Effector CD4-positive, alpha-beta T cell (primary cell): Measurements from ENCODE around the gene CTDSPL.
A peak's percentile ranks its signal among the peaks of the same experiment; 100 is the strongest.
"Not testable (repeated sequence)": the region's sequence is repeated elsewhere in the genome, so short reads cannot be mapped to it uniquely, and the experiment has no call there.

Experiments
- DNase-seq: peaks from one replicate; pipeline ENCODE4 v3.0.0-alpha.2; 2020

Gene CTDSPL

GRCh38 chr3:38026856-38027255, 165.2 kb downstream of the CTDSPL start:
- DNase-seq: no peak

- no peak for DNase-seq
Observed at GRCh38 chr3:38027466-38028465, 166.1 kb downstream of the CTDSPL start.

- DNase-seq: no peak
Observed at GRCh38 chr3:38028621-38029361, 167.1 kb downstream of the CTDSPL start.

GRCh38 chr3:38029400-38030125, 167.9 kb downstream of the CTDSPL start, which contains the start of gene PLCD1:
TSS of gene PLCD1 (minus strand) at chr3:38029642. CDS start at chr3:38029539, 103 bp downstream.
- peak; percentile 39 for DNase-seq

GRCh38 chr3:38030126-38031021, 168.7 kb downstream of the CTDSPL start:
- no peak for DNase-seq

GRCh38 chr3:38031022-38031994, 169.6 kb downstream of the CTDSPL start:
- peak; percentile 44 for DNase-seq

- no peak for DNase-seq
Observed at GRCh38 chr3:38032328-38032865, 170.7 kb downstream of the CTDSPL start.

GRCh38 chr3:38033586-38033985, 171.9 kb downstream of the CTDSPL start:
- not testable (repeated sequence) for DNase-seq
